GM12878 (cell line): ENCODE data around the gene GAMT. TPM values are rescaled to one million over a fixed set of nuclear protein-coding genes. Genes with fewer than 3 reads are reported as not detected.

ENCODE experiments used
- ATAC-seq: fragments of 200-7000 bp; cut with Tn5 transposase; 3 replicates; pipeline ENCODE4 v1.9.1; 2020; ENCODE audit warnings: mild to moderate bottlenecking, moderate library complexity
- BruUV-seq: library from RNA; stranded (reverse); fragments of 400-500 nt; replicated peaks from 2 replicates; lab custom pipeline; 2021; lab: Mats Ljungman, UMichigan
- CTCF ChIA-PET: fragments of 300-600 bp; sonication (Branson Sonifier 250); formaldehyde crosslinking; extraction: SDS; loops from one replicate; lab custom pipeline; 2021; ENCODE audit warnings: inconsistent platforms; lab: Yijun Ruan, JAX
- POLR2A ChIA-PET: fragments of 350-600 bp; formaldehyde crosslinking; extraction: SDS; loops from one replicate; lab custom pipeline; 2021; ENCODE audit warnings: inconsistent platforms; lab: Charles Lee
- RAD21 ChIA-PET: fragments of 300-600 bp; sonication (Branson Sonifier 250); formaldehyde crosslinking; loops from one replicate; lab custom pipeline; 2023; ENCODE audit warnings: antibody characterized with exemption; ENCODE audit not compliant: unreplicated experiment; lab: Charles Lee
- SMC1A ChIA-PET: fragments of 300-600 bp; sonication (Branson Sonifier 250); formaldehyde crosslinking; loops from one replicate; lab custom pipeline; 2023; ENCODE audit not compliant: unreplicated experiment, uncharacterized antibody; lab: Charles Lee
- DNase-seq: peaks from one replicate; pipeline ENCODE4 v3.0.0-alpha.2; 2011; ENCODE audit warnings: low read depth, low spot score
- FAIRE-seq: peaks from 3 replicates; lab custom pipeline; 2011; peaks lifted over from hg19 to GRCh38; lab: Jason Lieb, UNC
- H2AFZ ChIP-seq: 2 replicates; pipeline ENCODE4 v1.6.0; 2011; ENCODE audit warnings: low read depth, low read length, control low read depth; ENCODE audit not compliant: control insufficient read depth
- H3K27ac ChIP-seq: 2 replicates; pipeline ENCODE4 v1.5.1; 2011; ENCODE audit warnings: control low read depth; ENCODE audit not compliant: control insufficient read depth, insufficient read depth
- H3K27me3 ChIP-seq, 2 experiments: replicated peaks in 1 of 2; 2 replicates each; pipeline versions ENCODE4 v1.6.0 to v1.6.1; 2011; ENCODE audit warnings: low read length in 1 of 2; ENCODE audit not compliant: control insufficient read depth in 2 of 2, insufficient read depth in 2 of 2
- H3K36me3 ChIP-seq, 2 experiments: 2 replicates each; pipeline ENCODE4 v1.5.1; 2011; ENCODE audit warnings: low read length in 1 of 2; ENCODE audit not compliant: control insufficient read depth in 2 of 2, insufficient read depth in 2 of 2
- H3K4me1 ChIP-seq: 2 replicates; pipeline ENCODE4 v1.6.1; 2011; ENCODE audit warnings: mild to moderate bottlenecking, low read length, moderate library complexity, mixed read lengths; ENCODE audit not compliant: control insufficient read depth, insufficient read depth
- H3K4me2 ChIP-seq: 2 replicates; pipeline ENCODE4 v1.6.0; 2011; ENCODE audit warnings: control low read depth; ENCODE audit not compliant: control insufficient read depth, insufficient read depth
- H3K4me3 ChIP-seq: fragments of 200-600 bp; sonication (generic); 2 replicates; pipeline ENCODE4 v1.5.1; 2016
- H3K79me2 ChIP-seq: 2 replicates; pipeline ENCODE4 v1.6.0; 2011; ENCODE audit warnings: low read length; ENCODE audit not compliant: control insufficient read depth, insufficient read depth
- H3K9ac ChIP-seq: 2 replicates; pipeline ENCODE4 v1.8.0; 2011; ENCODE audit warnings: low read length, control low read depth, mixed read lengths; ENCODE audit not compliant: control insufficient read depth, insufficient read depth
- H3K9me3 ChIP-seq: replicated peaks from 3 replicates; pipeline ENCODE4 v1.5.1; 2011; ENCODE audit warnings: mild to moderate bottlenecking, low read length; ENCODE audit not compliant: control insufficient read depth, insufficient read depth
- H4K20me1 ChIP-seq: 2 replicates; pipeline ENCODE4 v1.6.0; 2011; ENCODE audit not compliant: control insufficient read depth, insufficient read depth
- BMI1 ChIP-seq: fragments of 450-650 bp; IDR thresholded peaks from 2 replicates; pipeline ENCODE4 v1.6.1; 2016; ENCODE audit warnings: mild to moderate bottlenecking, moderate library complexity, borderline replicate concordance
- CBFB ChIP-seq: IDR thresholded peaks from 2 replicates; pipeline ENCODE4 v1.6.1; 2016; ENCODE audit warnings: antibody characterized with exemption, low read depth
- CBX3 ChIP-seq: fragments of 200-600 bp; sonication (generic); IDR thresholded peaks from 2 replicates; pipeline ENCODE4 v1.6.1; 2016; ENCODE audit warnings: low read depth, borderline replicate concordance
- EED ChIP-seq: sonication (generic); IDR thresholded peaks from 2 replicates; pipeline ENCODE4 v1.6.1; 2016; ENCODE audit warnings: antibody characterized with exemption, low read depth
- EP300 ChIP-seq, 2 experiments: fragments of 150-350 bp in 1 of 2; IDR thresholded peaks; 2 replicates each; pipeline ENCODE4 v1.6.1; 2011 to 2012; ENCODE audit warnings: low read depth in 2 of 2, low read length in 2 of 2, borderline replicate concordance in 1 of 2, improper control_type of control experiment in 1 of 2, inconsistent platforms in 1 of 2; ENCODE audit not compliant: control insufficient read depth in 1 of 2
- EZH2 ChIP-seq: IDR thresholded peaks from 2 replicates; pipeline ENCODE4 v1.6.1; 2012; ENCODE audit warnings: low read depth, mild to moderate bottlenecking, control low read depth, inconsistent platforms, low read length, borderline replicate concordance; ENCODE audit not compliant: control insufficient read depth
- HDAC6 ChIP-seq: fragments of 200-600 bp; sonication (generic); IDR thresholded peaks from one replicate; pipeline ENCODE4 v1.8.0; 2017; ENCODE audit warnings: antibody characterized with exemption; ENCODE audit not compliant: unreplicated experiment
- IKZF1 ChIP-seq: fragments of 450-650 bp; conservative IDR thresholded peaks from 2 replicates; pipeline ENCODE4 v1.6.1; 2017; ENCODE audit warnings: antibody characterized with exemption, mild to moderate bottlenecking
- NFYB ChIP-seq: IDR thresholded peaks from 2 replicates; pipeline ENCODE4 v1.6.1; 2011; ENCODE audit warnings: low read depth, mild to moderate bottlenecking, low read length, improper control_type of control experiment, moderate library complexity; ENCODE audit not compliant: insufficient read depth
- RCOR1 ChIP-seq: conservative IDR thresholded peaks from 2 replicates; pipeline ENCODE4 v1.6.1; 2012; ENCODE audit warnings: low read depth, low read length, improper control_type of control experiment
- RELB ChIP-seq: fragments of 450-650 bp; IDR thresholded peaks from 2 replicates; pipeline ENCODE4 v1.6.1; 2017; ENCODE audit warnings: low read depth, mild to moderate bottlenecking, moderate library complexity
- RFX5 ChIP-seq: IDR thresholded peaks from 2 replicates; pipeline ENCODE4 v1.6.1; 2011; ENCODE audit warnings: low read depth, low read length, improper control_type of control experiment
- STAT1 ChIP-seq: fragments of 450-650 bp; conservative IDR thresholded peaks from 2 replicates; pipeline ENCODE4 v1.6.1; 2014; ENCODE audit warnings: antibody characterized with exemption, mild to moderate bottlenecking
- TCF12 ChIP-seq: IDR thresholded peaks from 2 replicates; pipeline ENCODE4 v1.6.1; 2011; ENCODE audit warnings: low read depth, mild to moderate bottlenecking, low read length
- USF2 ChIP-seq: IDR thresholded peaks from 2 replicates; pipeline ENCODE4 v1.6.1; 2011; ENCODE audit warnings: low read depth, low read length, improper control_type of control experiment, borderline replicate concordance
- ZBTB4 ChIP-seq: fragments of 450-650 bp; formaldehyde crosslinking; IDR thresholded peaks from 2 replicates; pipeline ENCODE4 v1.4.0; 2022; ENCODE audit warnings: mild to moderate bottlenecking, moderate library complexity
- ZNF274 ChIP-seq: IDR thresholded peaks from one replicate; pipeline ENCODE4 v1.8.0; 2011; ENCODE audit not compliant: insufficient read length, insufficient read depth
- ZNF622 ChIP-seq: fragments of 450-650 bp; IDR thresholded peaks from 2 replicates; pipeline ENCODE4 v1.6.1; 2017; ENCODE audit warnings: mild to moderate bottlenecking, inconsistent platforms
- ZZZ3 ChIP-seq: IDR thresholded peaks from 2 replicates; pipeline ENCODE4 v1.6.1; 2011; ENCODE audit warnings: low read depth; ENCODE audit not compliant: control insufficient read depth, insufficient read length
- WGBS: methylation state at CpG from one replicate; pipeline ENCODE4 v1.1.6; 2016; ENCODE audit warnings: low lambda C conversion rate; ENCODE audit not compliant: insufficient replicate concordance, insufficient coverage; ENCODE audit errors: missing lambda C conversion rate; 5-methylcytosine and 5-hydroxymethylcytosine counted together
- in situ Hi-C: fragments of 300-500 bp; cut with MboI; formaldehyde crosslinking; loops from 9 replicates; pipeline ENCODE4 v1.14.3; 2018; ENCODE audit warnings: mixed read lengths
- intact Hi-C: fragments of 100-400 bp; cut with micrococcal nuclease; formaldehyde crosslinking; loops from one replicate; pipeline ENCODE4 v1.14.2; 2022; ENCODE audit not compliant: unreplicated experiment
- polyA plus RNA-seq, 11 experiments: library from polyadenylated mRNA; depleted of rRNA in 4 of 11; unstranded in 6 of 11; stranded (reverse) in 5 of 11; fragments of >200 nt; fragmentation: Nextera tagmentation in 4 of 11; fragmentation: Illumina TruSeq in 1 of 11; extraction: Ambion mirVana in 4 of 11; extraction: Trizol in 1 of 11; gene quantifications; 1 replicate in 1 of 11; 2 replicates in 10 of 11; pipeline versions ENCODE4 v1.2.1 to v1.2.3, GENCODE V29; 2011 to 2016; ENCODE audit warnings: inconsistent platforms in 2 of 11, missing spikeins in 2 of 11, low read depth in 1 of 11
- total RNA-seq, 4 experiments: library from RNA; depleted of rRNA in 3 of 4; stranded (reverse); fragments of >200 nt in 3 of 4; fragmentation: Illumina TruSeq in 1 of 4; extraction: Trizol in 1 of 4; gene quantifications; 2 replicates each; pipeline versions ENCODE4 v1.2.1 to v1.2.3, GENCODE V29; 2013 to 2021

The GAMT gene
- total and polyA plus RNA-seq, 10 of the 15 experiments (the other 5 are each of a cell fraction or from before 2014, with no cell fraction given): 1.6 to 131 (median 38.8) TPM

GRCh38 chr19:1434577-1435060 is 33.3 kb upstream of the GAMT start:
- no peak for DNase-seq
- no peak overlapping the region for H3K9ac ChIP-seq
- H3K4me2 ChIP-seq: no peak overlapping the region
- in situ Hi-C loops (no loop called here), intact Hi-C loops (no loop called here)
- no peaks in the 10 kb centered on the region for H3K9me3 ChIP-seq
- 97% methylated on average over 38 of the region's 39 CpGs for WGBS
- ChIA-PET SMC1A (no interaction called here), POLR2A (no interaction called here), CTCF (no interaction called here), RAD21 (interaction anchor here (0.8 kb wide), 1 partner anchor 10 kb away, joined by 3 read pairs; no protein-coding TSS in a partner anchor)
- no peak overlapping the region for H3K4me3 ChIP-seq
- no peaks in the 10 kb centered on the region; the same call in 1 of the 2 replicates for H4K20me1 ChIP-seq
- no peak overlapping the region for H2AFZ ChIP-seq
- ATAC-seq: no peak
- H3K4me1 ChIP-seq: peaks cover 3% of the 10 kb centered on the region
- no peak for FAIRE-seq
- peaks cover 15% of the 10 kb centered on the region for H3K79me2 ChIP-seq
- BruUV-seq: no TSS peak
- no peak overlapping the region for H3K27ac ChIP-seq
- H3K36me3 ChIP-seq: peaks cover 5 to 30% of the 10 kb centered on the region in 2 experiments
- TF ChIP-seq EP300 (IDR thresholded peaks at IDR 0.05; ENCODE audit: borderline replicate concordance in 1 of 2, control insufficient read depth in 1 of 2, low read depth in 2 of 2, low read length in 2 of 2) (no peak), RELB (no peak), EZH2 (no peak), STAT1 (no peak), TCF12 (no peak), BMI1 (no peak), HDAC6 (no peak), USF2 (no peak), NFYB (no peak), EED (no peak), ZBTB4 (CRISPR knock-in tag) (no peak), CBFB (no peak), ZZZ3 (no peak), RCOR1 (no peak), IKZF1 (no peak), RFX5 (no peak), ZNF274 (no peak), CBX3 (no peak), ZNF622 (no peak)
- H3K27me3 ChIP-seq: no peaks in the 10 kb centered on the region
